Amniotic stem cell (primary cell): ENCODE results near the gene ZNF652.
"Not testable (repeated sequence)": the region's sequence is repeated elsewhere in the genome, so short reads cannot be mapped to it uniquely, and the experiment has no call there.

ENCODE experiments used
- DNase-seq: peaks from one replicate; lab custom pipeline; 2025; lab: John Stamatoyannopoulos, UW

Gene ZNF652

DNA sequence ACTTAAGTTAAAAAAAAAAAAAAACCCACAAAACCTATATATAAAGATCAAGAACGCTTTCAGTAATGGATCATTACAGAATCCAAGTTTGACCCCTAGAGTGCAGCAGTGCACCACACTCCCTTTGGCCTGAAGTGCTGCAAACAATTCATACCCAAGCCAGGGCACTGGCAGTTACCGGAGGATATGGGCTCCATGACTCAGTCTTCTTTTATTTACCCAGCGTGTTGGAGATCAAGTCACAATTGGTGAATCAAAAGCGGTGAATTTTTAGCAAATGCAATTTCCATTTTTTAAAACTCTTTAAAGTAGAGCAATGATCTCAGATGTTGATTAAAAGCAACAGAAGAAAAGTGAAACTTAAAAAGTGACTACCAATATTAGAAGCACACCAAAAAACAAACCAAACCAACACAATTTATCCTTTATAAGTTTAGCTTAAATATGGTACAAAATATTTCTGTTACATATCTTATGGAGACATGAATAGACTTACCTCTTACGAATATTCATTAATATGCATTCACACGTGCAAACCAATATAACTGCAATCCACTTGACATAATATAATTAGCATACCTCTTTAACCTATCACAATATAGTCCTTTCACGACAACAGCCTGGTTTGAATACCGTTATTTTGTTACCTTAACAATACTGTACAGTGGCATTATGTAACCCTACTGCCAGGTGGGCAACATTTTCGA lies 46.3 kb downstream of the ZNF652 start:
- peak; percentile 85 for DNase-seq

DNA sequence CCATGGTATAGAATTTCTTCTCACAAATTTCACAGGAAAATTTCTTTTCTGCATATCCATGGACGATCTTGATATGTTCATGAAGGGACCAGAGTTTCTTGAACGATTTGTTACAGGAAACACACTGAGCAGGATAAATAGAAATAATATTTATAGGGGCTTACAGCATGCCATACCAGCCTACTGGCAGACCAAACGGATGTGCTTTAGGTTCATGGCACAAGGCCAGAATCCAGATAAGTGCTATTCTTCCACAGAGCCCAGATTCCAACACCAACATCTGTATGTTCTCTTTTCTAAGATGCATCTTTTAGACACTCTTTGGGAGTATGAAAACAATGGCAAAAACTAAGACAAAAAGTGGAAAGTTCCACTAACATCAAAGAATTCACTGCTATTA lies 49.3 kb downstream of the ZNF652 start:
- DNase-seq, result no peak

DNA sequence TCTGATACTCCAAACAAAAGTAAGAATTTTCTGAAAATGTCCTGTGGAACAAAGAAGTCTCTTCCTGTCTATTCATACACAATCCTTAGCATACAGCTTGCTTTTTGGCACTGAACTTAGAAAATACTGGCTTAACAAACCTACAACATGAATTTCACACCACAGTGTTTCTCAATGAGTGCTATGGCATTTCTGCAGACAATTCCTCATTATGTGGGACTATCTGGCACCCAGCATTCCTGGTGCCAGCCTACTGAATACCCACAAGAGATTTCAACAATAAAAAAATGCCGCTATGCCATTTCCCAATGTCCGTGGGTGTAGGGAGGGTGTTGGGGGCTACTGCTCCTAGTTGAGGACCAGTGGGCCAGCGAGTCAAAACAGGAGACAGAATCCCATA lies 62.1 kb downstream of the ZNF652 start:
- no peak for DNase-seq

DNA sequence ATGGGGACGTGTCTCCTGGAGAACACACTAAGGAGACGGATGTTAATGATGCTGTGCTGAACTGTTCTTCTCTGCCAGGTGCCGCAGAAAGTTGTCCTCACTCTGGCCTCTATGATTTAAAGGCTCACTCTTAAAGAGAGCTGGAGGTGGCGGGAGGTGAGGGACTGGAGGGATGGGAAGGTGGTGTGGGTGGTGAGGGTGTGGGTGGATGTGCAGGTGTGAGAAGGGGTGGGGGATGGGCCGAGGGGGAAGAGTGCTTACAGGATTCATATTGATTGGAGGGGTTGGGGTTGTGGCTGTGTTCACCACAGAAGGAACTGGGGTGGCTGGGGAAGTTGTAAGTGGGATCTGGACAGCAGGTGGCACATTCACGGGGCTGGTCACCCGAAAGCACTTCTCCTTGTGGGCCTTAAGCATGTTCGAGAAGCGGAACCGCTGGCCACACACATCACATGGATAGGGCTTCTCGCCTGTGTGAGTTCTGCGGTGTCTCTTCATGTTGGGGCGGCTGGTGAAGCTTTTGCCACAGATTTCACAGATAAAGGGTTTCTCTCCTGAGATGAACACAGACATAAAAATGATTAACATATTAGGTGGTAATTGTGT lies 63.6 kb downstream of the ZNF652 start:
- DNase-seq, result no peak

DNA sequence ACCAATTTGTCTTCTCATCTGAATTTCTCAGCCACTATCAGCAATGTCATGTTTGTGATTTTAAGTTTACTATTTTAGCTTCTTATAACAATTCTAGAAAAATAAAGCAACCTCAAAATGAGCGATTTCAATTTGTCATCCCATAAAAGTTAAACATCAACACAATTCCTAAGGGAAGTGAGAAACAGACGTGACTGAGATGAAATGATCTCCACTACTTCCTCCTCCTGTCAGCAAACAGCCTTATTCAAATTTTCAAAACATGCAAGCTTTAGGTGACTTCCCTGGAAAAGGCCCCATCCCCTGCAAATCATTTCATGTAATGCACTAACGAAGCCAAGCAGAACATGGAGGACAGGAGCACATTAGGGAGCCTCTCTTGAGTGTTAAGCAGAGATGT lies 64.9 kb downstream of the ZNF652 start:
- DNase-seq, result no peak

DNA sequence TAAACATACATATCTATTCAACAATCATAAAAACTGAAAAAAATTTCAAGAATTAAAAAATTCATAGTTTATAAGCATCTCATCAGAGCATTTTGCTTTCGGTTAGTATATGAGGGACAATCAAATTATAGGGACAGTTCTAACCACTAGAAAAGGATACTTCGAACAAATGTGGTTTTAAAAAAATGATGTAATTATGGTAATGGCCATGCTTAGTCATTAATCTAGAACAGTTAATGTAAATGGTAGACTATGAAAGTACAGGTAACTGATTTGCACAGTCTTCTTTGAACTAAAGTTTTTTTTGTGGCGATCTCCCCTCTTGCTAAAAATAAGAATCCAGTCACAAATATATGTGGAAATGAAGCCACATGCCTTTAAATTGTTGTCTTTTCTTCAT lies 67.9 kb downstream of the ZNF652 start:
- DNase-seq, result no peak

DNA sequence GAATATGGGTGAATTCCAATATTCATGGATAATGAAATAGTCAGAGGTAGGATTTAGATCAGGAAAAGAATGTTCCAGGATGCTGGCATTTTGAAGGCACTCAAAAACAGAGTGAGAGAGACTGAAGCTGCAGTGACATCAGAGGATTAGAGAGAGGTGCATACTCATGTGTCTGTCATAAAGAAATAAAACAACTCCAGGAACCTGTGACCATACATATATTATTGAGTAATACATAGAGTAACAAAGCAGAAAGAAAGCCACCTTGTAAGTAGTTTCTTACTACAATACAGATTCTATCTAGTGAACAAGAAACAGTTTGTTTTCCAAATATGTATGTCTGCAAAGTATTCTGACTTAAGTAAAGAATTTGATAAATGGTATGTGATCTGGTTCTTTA lies 69.1 kb downstream of the ZNF652 start:
- DNase-seq, result no peak

DNA sequence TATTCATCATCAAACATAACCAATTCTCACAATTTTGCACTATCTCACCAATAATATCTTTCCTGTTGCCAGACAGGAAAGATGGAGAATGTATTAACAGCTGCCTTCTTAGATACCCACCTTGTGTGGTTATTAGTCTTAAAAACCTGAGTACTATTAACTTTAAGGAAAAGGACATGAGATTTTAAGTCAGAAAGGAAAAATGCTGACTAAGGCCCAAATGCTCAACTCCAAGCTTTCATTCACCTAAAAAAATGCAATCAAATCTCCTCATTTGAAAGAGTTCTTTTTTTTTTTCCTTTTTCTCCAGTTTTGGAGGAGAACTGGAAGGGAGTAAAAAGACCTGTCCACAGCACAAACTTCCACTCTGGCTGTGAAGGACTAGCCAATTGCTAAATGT lies 70.1 kb downstream of the ZNF652 start:
- no peak for DNase-seq

DNA sequence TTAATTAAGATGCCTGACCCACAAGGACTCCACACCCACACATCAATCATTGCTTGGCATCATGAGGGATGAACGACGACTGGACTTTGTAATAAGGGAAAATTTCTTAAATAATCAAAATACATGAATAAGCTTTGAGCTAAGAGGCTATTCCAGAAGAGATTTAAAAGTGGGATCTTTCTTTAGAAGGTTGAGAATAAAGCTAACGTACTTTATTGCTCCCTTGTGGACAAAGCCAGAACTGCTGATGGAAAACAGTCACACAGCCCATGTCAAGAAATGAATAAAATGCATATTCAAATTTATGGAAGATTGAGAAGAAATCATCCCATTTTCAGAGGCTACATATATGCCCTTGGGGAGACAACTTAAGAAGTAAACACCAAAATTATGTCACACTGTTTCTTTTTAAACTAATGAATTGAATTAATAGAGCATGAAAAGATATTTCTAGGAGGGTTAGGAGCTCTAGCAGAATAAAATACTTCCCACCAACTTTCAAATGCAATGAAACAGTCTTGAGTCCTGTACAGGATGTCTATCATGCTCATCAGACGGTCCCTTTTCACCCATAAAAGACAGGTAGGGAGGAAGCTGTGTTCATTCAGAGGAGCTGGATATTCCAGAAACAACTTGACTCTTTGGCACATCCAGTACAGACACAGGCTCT lies 71.2 kb downstream of the ZNF652 start:
- peak; percentile 21 for DNase-seq

DNA sequence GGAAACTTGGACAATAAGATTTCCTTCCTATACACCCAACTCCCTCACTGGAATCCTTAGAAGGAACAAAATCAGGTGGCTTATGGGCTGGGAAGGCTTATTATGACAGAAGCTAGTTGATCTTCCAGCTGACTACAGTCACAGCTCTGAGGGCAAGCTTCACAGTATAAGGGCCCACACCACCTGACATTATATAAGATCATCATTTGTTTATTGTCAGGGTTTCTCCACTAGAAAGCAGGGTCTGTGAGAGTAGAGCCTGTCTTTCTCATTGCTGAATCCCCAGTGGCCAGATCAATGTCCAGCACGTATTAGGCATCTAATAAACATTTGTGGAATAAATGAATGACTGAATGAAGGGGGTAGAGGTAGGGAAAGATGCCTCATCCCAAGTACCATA lies 73.7 kb downstream of the ZNF652 start:
- DNase-seq, result no peak

DNA sequence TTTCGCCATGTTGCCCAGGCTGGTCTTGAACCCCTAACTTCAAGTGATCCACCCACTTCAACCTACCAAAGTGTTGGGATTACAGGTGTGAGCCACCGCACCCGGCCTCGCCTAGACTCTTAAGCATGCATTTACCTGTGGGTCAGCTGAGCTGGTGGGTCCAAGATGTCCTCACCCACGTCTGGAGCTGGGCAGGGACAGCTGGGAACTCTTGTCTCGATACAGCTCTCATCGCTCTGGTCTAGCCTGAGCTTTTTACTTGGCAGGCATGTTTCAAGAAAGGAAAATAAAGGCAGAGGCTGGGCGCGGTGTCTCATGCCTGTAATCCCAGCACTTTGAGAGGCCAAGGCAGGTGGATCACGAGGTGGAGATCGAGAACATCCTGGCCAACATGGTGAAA lies 74.6 kb downstream of the ZNF652 start:
- DNase-seq, result no peak

DNA sequence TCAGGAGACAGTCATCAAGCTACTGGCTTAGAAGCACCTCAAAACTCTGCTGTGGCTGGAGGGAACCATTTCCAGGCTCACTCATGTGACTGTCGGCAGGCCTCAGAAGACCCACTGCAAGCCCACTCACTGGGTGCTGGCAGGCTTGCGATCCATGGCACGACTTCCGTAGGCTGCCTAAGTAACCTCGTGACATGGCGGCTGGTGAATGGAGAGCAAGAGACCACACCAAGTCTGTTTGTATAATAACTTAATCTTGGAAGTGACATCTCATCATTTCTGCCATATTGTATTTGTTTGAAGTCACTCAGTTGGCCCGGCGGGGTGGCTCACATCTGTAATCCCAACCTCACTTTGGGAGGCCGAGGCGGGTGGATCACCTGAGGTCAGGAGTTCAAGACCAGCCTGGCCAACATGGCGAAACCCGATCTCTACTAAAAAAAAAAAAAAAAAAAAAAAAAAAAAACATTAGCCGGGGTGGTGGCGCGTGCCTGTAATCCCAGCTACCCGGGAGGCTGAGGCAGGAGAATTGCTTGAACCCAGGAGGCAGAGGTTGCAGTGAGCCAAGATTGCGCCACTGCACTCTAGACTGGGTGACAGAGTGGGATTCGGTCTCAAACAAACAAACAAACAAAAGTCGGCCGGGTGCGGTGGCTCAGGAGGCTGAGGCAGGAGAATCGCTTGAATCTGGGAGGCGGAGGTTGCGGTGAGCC lies 75.6 kb downstream of the ZNF652 start:
- DNase-seq, result not testable (repeated sequence)

DNA sequence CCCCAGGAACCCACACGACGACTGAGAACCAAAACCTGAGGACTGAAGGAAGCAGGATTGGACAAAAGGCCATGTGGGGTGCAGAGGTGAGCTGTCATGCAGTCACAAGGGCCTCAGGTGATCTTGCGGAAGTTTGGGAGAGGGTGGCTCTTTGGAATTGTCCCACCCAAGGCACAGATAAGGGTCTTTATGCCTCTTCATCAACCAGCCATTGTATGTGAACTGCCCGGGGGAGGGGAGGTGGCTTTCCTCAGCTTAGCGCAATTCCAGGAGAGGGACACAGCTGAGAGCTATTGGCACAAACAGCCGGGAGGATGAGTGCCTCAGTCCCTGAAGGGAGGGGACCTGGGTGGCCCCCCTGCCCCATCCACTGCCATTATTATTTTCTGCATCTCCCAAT lies 76.3 kb downstream of the ZNF652 start:
- DNase-seq, result no peak

DNA sequence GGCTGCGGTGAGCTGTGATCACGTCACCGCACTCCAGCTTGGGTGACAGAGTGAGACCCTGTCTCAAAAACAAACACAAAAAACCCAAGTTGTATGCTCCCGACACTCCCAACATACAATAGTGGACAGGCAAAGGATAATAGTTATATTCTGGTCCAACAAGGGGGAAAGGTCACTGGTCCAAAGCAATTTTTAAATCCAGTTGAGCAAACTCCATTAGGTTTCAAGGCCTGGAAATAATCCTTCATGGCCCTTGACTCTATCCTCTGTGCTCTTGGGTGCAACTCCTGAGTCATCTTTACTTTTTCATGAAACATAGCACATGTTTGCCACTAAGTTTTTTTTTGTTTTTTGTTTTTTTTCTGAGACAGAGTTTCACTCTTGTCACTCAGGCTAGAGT lies 81.1 kb downstream of the ZNF652 start:
- DNase-seq, result no peak

DNA sequence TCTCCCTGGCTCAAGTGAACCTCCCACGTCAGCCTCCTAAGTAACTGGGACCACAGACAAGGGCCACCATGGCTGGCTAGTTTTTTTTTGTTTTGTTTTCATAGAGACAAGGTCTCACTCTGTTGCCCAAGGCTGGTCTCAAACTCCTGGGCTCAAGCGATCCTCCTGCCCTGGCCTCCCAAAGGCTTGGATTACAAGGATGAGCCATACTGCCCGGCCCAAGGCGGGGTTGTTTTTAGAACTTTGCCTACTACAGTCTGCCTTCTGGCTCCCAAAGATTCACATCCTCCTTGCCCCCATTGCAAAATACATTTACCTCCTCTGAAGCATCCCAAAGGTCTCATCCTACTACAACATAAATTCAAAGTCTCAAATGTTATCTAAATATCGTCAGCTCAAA lies 82.0 kb downstream of the ZNF652 start:
- DNase-seq, result no peak

DNA sequence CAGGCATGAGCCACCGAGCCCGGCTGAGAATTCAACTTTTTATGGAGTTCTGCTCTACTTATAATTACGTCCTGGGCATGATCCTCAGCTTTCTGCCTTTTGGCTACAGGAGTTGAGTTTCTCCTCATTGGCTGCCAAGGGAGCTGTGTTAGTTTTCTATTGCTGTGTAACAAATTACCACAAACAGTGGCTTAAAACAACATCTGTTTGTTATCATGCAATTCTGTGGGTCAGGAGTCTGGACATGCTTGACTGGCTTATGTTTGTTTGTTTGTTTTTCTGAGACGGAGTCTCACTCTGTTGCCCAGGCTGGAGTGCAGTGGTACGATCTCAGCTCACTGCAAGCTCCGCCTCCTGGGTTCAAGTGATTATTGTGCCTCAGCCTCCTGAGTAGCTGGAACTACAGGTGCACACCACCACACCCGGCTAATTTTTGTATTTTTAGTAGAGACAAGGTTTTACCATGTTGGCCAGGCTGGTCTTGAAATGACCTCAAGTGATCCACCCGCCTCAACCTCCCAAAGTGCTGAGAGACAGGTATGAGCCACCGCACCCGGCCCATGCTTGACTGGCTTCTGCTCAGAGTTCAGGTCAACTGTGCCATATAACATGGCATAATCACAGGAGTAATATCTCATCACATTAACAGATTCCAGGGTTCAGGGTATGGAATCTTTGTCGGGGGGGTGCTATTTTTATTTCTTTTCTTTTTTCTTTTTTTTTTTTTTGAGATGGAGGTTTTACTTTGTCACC lies 82.6 kb downstream of the ZNF652 start:
- not testable (repeated sequence) for DNase-seq

DNA sequence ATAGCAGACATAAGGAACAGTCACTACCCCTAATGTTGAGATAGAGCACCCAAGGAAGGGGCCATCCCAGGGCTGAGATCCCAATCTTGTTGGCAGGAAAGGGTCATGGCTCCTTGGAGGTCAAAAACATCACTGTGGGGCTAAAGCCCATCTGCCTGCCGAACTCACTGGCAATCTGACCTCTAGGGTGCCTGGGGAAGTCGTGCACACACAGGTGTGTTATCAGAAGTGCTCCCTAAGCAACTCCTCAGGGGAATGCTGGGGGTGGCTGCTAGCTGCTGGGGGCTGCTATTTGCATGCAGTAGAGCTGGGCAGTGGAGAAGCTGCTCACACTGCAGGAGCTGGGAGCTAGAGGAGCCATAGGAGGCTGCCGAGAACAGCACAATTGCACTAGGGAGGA lies 84.0 kb downstream of the ZNF652 start:
- no peak for DNase-seq

DNA sequence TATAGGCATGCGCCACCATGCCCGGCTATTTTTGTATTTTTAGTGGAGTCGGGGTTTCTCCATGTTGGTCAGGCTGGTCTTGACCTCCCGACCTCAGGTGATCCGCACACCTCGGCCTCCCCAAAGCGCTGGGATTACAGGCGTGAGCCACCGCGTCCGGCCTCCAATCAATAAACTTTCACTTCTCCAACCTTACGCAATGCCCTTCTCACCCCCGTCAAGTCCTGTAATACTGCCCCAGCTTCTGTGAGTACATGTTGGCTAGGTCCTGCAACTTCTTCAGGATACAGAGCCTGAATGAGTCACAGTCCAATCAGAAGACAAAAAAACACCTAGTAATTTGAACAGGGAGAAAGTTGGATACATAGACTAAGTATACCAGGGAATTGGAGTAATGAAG lies 84.4 kb downstream of the ZNF652 start:
- DNase-seq, result no peak

DNA sequence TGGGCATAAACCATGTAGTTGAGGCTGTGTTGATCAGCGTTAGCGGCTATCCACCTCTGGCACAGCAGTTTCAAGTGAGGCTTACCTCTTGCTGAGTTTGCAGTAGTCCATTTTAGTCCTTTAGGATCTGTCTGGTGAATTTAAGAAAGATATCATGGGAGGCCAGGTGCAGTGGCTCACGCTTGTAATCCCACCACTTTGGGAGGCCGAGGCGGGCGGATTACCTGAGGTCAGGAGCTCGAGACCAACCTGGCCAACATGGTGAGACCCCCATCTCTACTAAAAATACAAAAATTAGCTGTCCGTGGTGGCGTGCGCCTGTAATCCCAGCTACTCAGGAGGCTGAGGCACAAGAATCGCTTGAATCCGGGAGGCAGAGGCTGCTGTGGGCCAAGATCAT lies 86.1 kb downstream of the ZNF652 start:
- DNase-seq, result not testable (repeated sequence)

DNA sequence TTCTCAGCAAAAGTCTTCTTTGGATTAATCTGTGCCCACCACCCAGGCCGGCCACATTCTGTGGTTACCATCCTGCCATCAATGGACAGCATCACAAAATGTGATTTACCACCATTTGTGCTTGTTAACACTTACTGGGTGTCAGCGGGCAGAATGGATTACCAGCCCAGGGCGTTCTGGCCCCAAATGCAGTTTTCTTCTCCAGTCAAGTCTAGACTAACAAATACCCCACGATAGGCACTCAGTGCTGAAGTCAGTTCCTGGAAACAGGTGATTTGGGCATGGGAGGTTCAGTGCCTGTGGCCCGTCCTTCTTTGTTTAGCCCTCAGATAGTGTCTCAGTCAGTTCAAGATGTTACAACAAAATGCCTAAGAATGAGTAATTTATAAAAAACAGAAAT lies 92.7 kb downstream of the ZNF652 start:
- no peak for DNase-seq

DNA sequence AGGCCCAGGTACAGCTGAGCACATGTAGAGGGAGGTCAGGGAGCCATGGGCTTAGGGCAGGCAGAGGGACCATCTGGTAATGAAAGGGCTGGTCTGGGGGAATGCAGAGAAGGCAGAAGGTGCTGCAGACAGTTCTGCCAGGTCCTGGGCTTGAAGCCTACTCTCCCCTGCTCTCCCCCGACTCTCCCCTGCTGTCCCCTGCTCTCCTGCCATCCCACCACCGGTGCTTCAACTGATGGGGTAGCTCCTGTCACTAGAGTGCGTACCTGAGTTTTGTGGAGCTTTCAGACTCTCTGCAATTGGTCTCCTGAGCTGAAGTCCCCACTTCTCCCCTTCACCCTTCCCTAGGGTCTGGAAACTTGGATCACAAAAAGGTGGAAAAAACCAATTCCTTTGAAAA lies 94.1 kb downstream of the ZNF652 start:
- no peak for DNase-seq

DNA sequence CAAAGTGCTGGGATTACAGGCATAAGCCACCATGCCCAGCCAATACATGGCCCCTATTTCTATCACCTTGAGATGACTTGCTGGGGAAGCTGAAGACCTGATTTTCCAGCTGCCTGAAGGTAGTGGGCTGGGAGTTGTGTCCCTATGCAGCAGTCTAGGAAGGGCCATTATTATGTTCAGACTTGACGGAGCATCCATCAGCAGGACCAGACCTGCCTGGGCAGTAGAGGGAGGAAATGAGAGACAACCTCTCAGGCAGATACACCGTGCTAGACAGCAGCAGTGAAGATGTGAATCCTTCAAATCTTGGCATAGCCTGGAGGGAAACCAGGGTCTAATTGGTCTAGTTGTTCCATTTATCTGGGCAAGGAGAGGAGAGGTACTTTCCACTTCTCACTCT lies 95.8 kb downstream of the ZNF652 start:
- no peak for DNase-seq
